GM21717 (cell line): ENCODE measurements around the gene PWWP2B.
A peak's percentile ranks its signal among the peaks of the same experiment; 100 is the strongest.
"Not testable (repeated sequence)": the region's sequence is repeated elsewhere in the genome, so short reads cannot be mapped to it uniquely, and the experiment has no call there.

Experiments
- ATAC-seq: cut with Tn5 transposase; IDR thresholded peaks from one replicate; pipeline ENCODE4 v1.9.1; 2021; ENCODE audit warnings: mild to moderate bottlenecking, moderate library complexity; ENCODE audit not compliant: unreplicated experiment

The PWWP2B gene

GRCh38 chr10:132379026-132379425 is 18.0 kb upstream of the PWWP2B start:
- not testable (repeated sequence) for ATAC-seq

GRCh38 chr10:132380986-132381385 is 16.0 kb upstream of the PWWP2B start:
- ATAC-seq = not testable (repeated sequence)

DNA sequence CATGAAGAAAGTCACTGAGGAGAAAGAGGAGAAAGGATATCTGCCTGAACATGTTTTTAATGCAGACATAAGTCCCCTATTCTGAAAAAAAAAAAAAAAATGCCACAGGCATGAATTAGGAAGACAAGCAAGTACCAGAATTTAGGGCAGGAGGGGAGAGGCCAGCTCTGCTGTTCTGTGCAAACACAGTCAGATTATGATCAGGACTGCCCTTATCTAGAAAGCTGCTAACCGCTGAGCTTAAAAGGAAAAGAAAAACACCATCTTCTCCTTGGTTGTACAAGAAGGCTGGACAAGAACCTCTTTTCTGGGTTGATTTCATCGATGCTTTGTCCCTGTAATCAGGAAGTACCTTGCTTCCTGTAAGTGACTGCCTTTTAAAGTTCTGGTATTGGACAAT is 15.3 kb upstream of the PWWP2B start:
- no peak for ATAC-seq

DNA sequence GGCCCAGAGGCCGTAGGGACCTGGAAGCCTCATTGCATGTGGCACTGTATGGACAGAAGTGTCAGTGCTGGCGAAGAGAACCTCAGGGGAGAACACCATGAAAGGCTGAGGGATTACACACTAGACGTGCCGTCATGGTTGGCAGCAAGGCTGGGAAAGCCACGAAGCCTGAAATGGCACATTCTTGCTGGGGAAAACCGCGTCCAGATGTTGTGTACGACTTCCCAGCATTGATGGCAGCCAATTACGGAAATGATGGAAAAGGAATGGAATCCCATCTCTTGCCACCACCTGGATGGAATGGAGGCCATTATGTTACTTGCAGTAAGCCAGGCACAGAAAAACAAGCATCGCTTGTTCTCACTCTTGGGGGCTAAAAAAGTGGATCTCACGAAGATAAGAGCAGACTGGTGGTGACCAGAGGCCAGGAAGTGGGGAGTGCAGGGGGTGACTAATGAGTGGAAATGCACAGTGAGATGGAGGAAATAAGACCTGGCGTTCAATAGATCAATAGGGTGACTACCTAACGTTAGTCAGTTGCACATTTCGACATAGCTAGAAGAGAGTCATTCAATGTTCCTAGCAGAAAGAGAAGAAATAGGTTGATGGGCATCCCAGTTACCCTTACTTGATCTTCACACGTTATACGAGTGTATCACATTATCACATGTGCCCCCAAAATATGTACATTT is 14.6 kb upstream of the PWWP2B start:
- no peak for ATAC-seq

DNA sequence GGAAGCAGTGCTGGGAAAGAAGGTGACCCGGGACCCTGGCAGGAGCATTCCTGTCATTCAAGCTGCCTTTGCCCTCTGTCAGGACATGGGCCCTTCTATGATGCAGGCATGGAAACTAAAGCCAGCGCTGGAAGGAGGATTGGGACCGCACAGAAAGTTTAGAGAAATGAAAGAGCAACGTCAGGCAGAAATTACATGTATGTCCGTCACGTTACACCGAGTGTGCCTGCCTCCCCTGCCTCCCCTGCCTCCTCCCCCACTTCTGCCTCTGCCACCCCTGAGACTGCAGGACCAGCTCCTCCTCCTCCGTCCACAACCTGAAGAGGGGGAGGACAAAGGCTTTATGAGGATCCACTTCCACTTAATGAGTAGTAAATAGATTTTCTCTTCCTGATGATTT is 13.9 kb upstream of the PWWP2B start:
- ATAC-seq = no peak

GRCh38 chr10:132383751-132384196 is 13.2 kb upstream of the PWWP2B start:
- ATAC-seq = no peak

- no peak for ATAC-seq
Observed at GRCh38 chr10:132384618-132385388, 12.2 kb upstream of the PWWP2B start.

DNA sequence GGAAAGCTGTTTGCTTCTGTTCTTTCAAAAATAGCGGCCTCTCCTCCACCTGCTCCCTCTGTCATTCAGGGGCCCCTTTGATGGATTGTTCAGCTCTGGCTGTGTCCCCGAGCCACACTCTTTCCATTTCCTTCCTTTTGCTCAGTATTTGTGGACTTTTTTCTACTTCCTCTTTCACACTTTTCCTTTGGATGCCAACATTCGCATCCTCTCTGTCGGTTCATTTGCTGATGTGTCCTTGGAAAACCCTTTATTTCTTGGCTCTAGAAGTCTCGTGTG is 11.7 kb upstream of the PWWP2B start:
- ATAC-seq = no peak

GRCh38 chr10:132385721-132386418 is 11.1 kb upstream of the PWWP2B start:
- no peak for ATAC-seq

DNA sequence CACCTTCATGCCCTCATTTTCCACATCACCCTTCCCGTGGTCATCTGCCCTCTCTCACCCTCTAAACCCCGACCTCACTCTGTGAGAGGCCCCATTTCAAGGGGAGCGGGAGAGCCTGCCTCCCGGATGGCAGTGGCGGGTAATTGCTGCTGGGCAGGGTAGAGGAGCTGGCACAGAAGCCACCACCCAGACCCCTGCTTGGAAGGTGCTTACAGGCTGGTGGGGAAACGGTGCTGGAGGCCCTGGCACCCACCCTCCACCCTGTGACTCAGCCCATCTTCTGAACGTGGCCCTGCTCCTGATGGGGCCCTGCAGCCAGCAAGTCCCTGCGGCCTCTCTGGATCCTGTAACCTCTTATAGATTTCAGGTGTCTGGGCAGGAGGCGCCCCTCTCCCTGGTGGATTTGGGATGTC is 10.6 kb upstream of the PWWP2B start:
- no peak for ATAC-seq

DNA sequence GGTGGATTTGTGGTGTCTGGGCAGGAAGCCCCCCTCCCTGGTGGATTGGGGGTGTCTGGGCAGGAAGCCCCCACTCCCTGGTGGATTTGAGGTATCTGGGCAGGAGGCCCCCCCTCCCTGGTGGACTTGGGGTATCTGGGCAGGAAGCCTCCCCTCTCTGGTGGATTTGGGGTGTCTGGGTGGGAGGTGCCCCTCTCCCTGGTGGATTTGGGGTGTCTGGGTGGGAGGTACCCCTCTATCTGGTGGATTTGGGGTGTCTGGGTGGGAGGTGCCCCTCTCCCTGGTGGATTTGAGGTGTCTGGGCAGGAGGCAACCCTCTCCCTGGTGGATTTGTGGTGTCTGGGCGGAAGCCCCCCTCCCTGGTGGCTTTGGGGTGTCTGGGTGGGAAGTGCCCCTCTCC is 10.1 kb upstream of the PWWP2B start:
- not testable (repeated sequence) for ATAC-seq

- ATAC-seq = peak; percentile 40
Observed at GRCh38 chr10:132387764-132388210, 9.2 kb upstream of the PWWP2B start.

DNA sequence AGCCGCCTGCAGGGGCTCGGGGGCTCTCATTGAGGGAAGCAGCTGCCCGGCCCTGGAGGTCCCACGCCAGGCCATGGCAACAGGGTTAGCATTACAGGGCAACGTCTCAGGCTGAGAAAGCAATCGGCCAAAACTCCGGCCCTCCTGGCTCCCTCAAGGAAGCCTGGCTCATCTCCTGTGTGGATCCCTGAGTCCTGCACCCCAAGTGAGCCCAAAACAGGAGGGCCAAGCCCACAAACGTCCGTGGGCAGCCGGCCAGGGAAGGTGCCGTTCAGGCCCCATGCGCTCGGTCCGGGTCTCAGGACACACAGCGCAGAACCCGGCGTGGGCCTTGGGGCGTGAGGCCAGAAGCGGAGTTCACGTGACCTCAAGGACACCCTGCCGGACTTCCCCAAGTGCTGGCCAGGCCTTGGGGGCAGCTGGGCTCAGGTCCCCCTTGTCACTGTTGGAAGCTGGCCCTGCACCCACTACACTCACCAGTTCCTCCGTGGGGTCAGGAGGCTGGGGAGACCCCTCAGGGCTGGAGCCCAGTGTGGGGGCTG is 8.0 kb upstream of the PWWP2B start:
- ATAC-seq = no peak

DNA sequence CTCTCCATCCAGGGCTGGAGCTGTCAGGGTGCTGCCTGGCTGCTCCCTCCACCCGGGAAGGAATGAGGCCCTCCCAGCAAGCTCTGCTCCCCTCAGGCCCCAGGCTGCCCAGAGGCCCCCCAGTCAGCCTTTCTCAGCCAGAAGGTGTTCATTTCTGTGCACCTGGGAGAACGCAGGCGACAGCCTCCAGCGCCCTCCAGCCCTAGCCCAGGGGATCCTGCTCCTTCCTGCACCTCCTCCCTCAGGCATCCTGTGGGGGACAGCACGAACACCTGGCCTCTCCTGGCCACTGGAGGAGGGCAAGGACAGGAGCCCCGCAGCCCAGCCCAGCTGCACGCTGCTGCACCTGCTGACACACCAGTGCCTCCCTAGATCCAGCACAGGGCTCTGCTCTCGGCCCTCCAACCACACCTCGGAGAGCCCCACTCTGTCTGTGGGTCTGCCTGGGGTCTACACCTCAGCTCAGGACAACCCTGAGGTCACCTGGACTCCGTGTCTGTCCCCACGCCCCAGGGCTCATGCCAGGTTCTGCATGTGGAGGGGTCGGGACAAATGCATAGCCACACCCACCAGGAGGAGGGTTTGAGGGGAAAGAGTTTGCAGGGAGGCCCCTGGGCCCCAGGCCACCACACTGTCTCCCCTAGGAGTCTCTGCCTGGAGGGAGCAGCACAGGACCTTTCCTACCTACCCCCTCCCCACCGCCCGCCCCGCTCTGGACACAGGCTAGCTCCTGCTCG is 7.4 kb upstream of the PWWP2B start:
- no peak for ATAC-seq

- ATAC-seq = no peak
Observed at GRCh38 chr10:132390170-132390920, 6.7 kb upstream of the PWWP2B start.

DNA sequence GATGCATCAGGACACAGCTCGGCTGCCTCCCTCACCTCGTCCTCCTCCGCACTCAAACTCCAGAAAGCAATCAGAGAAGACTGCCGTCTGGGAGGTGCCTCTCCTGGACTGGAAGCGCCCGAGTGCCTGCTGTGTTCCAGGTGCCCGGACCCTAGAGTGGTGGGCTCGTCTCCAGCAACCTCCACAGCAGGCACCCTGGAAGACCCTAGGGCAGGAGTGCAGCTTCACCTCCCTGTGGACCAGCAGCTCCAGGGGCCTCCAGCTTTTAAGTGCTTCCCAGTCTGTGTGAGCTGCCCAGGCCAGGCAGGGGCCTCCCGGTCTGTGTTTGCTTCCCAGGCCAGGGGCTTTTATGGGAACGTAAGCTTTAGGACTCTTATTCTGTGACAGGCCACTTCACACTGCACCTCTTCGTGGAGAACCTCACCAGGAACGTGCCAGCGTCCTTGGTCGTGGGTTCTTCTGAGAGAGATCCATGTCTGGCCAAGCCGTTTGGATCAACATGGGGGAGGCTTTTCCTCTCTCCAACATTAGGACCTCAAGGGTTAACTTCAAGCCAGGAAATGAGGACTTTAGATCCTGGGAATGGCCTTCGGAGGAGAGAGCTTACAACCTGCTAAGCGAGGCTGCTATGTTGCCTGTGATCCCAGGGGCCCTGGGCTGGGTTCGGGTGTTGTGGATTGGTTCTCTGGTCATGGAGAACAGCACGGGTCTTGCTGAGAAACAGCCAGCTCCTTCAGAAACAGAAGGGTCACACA is 5.9 kb upstream of the PWWP2B start:
- ATAC-seq = no peak

GRCh38 chr10:132391676-132392020 is 5.4 kb upstream of the PWWP2B start:
- ATAC-seq = no peak

- ATAC-seq = no peak
Observed at GRCh38 chr10:132392184-132392800, 4.7 kb upstream of the PWWP2B start.
